ENCODE data around the gene SHCBP1L.

GRCh38 chr1:182935716-182936115, 17.2 kb downstream of the SHCBP1L start:
- TF ChIP-seq POLR2A (IDR thresholded peaks at IDR 0.05; ENCODE audit: low read length) (no peak), GATA1 (IDR thresholded peaks at IDR 0.05; ENCODE audit: low read depth, low read length) (no peak)
